Measurements from ENCODE around the gene PPFIA4.

PPFIA4 gene

GRCh38 chr1:202987255-202987654, 39.0 kb upstream of the PPFIA4 start:
- TF ChIP-seq CTCF (IDR thresholded peaks at IDR 0.05; ENCODE audit: insufficient read depth, low read length, missing control alignments): no peak
- POLR2A ChIA-PET: no interaction called here
- no peak overlapping the region for H3K4me3 ChIP-seq (ENCODE audit: low read depth, low read length)
- DNase-seq (ENCODE audit: low read depth, low spot score): no peak
- CTCF ChIA-PET: interaction anchor here (1.1 to 4.6 kb wide), 2 partner anchors 10 to 13 kb away, joined by 4 to 53 read pairs; no protein-coding TSS in a partner anchor

- DNase-seq (ENCODE audit: low read depth, low spot score): no peak
- TF ChIP-seq CTCF (IDR thresholded peaks at IDR 0.05; ENCODE audit: insufficient read depth, low read length, missing control alignments): no peak
- H3K4me3 ChIP-seq (ENCODE audit: low read depth, low read length): no peak overlapping the region
- POLR2A ChIA-PET: no interaction called here
- CTCF ChIA-PET: interaction anchor here (1.1 to 4.6 kb wide), 3 partner anchors 9 to 20 kb away, joined by 4 to 53 read pairs (median 7); partner anchors contain the start of gene CYB5R1
Measured at GRCh38 chr1:202987922-202988583, 38.2 kb upstream of the PPFIA4 start.

DNA sequence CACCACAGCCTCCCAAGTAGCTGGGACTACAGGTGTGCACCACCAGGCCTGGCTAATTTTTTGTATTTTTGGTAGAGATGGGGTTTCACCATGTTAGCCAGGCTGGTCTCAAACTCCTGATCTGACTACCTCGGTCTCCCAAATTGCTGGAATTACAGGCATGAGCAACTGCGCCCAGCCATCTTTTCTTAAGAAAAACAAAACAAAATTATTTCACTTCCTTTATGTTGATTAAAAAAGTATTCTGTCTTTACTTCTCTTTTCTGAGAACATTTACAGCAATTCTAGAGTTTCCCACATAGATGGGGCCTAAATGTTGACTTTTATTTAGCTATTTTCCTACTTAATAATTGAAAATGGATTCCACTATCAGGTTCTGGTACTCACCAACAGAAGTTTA, 36.4 kb upstream of the PPFIA4 start:
- POLR2A ChIA-PET: no interaction called here
- CTCF ChIA-PET: interaction anchor here (1.2 to 4.6 kb wide), 5 partner anchors 10 to 280 kb away, joined by 3 to 53 read pairs (median 5); partner anchors contain the start of gene CYB5R1

GRCh38 chr1:202991112-202991511, 35.2 kb upstream of the PPFIA4 start:
- ChIA-PET CTCF (interaction anchor here (1.5 to 4.6 kb wide), 2 partner anchors 9 to 21 kb away, joined by 5 to 53 read pairs; no protein-coding TSS in a partner anchor), POLR2A (no interaction called here)

More for the DNA sequence above, 36.4 kb upstream of the PPFIA4 start:
- no peak for TF ChIP-seq CTCF (IDR thresholded peaks at IDR 0.05; ENCODE audit: insufficient read depth, low read length, missing control alignments)
- H3K4me3 ChIP-seq (ENCODE audit: low read depth, low read length): no peak overlapping the region
- DNase-seq (ENCODE audit: low read depth, low spot score): no peak

GRCh38 chr1:202994756-202995155, 31.5 kb upstream of the PPFIA4 start:
- H3K4me3 ChIP-seq (ENCODE audit: low read depth, low read length): no peak overlapping the region
- no peak for TF ChIP-seq CTCF (IDR thresholded peaks at IDR 0.05; ENCODE audit: insufficient read depth, low read length, missing control alignments)
- no peak for DNase-seq (ENCODE audit: low read depth, low spot score)
- CTCF ChIA-PET: interaction anchor here (0.9 to 1.9 kb wide), 6 partner anchors 11 to 273 kb away, joined by 3 to 7 read pairs (median 4); partner anchors contain the start of gene KLHL12
- POLR2A ChIA-PET: no interaction called here

More at GRCh38 chr1:202991112-202991511, 35.2 kb upstream of the PPFIA4 start:
- no peak overlapping the region for H3K4me3 ChIP-seq (ENCODE audit: low read depth, low read length)
- no peak for TF ChIP-seq CTCF (IDR thresholded peaks at IDR 0.05; ENCODE audit: insufficient read depth, low read length, missing control alignments)
- no peak for DNase-seq (ENCODE audit: low read depth, low spot score)
